Endodermal cell (in vitro differentiated cells): ENCODE measurements around the gene MRPL19. TPM values are rescaled to one million over a fixed set of nuclear protein-coding genes. Genes with fewer than 3 reads are reported as not detected.

Experiments used
- DNase-seq: peaks from one replicate; pipeline ENCODE4 v3.0.0-alpha.2; 2017
- H3K27ac ChIP-seq: 2 replicates; pipeline ENCODE4 v1.5.1; 2013; ENCODE audit warnings: mild to moderate bottlenecking, low read depth, low read length, moderate library complexity
- H3K27me3 ChIP-seq: 2 replicates; pipeline ENCODE4 v1.6.1; 2013; ENCODE audit warnings: mild to moderate bottlenecking, low read length, moderate library complexity; ENCODE audit not compliant: insufficient read depth, control insufficient read depth, poor library complexity, severe bottlenecking
- H3K36me3 ChIP-seq: 2 replicates; pipeline ENCODE4 v1.7.0; 2013; ENCODE audit warnings: mild to moderate bottlenecking, low read length, moderate library complexity; ENCODE audit not compliant: control insufficient read depth, insufficient read depth
- H3K4me1 ChIP-seq: one replicate; pipeline ENCODE4 v1.7.0; 2013; ENCODE audit warnings: low read length; ENCODE audit not compliant: control insufficient read depth, insufficient read depth
- H3K4me3 ChIP-seq: 2 replicates; pipeline ENCODE4 v1.5.1; 2013; ENCODE audit warnings: mild to moderate bottlenecking, low read length, moderate library complexity
- H3K9ac ChIP-seq: 2 replicates; pipeline ENCODE4 v1.6.1; 2013; ENCODE audit warnings: mild to moderate bottlenecking, low read length, moderate library complexity; ENCODE audit not compliant: poor library complexity, severe bottlenecking; ENCODE audit errors: extremely low read depth
- H3K9me3 ChIP-seq: 2 replicates; pipeline ENCODE4 v1.6.1; 2013; ENCODE audit warnings: mild to moderate bottlenecking, low read length, moderate library complexity; ENCODE audit not compliant: control insufficient read depth
- H3K27ac Mint-ChIP-seq: 2 replicates; pipeline ENCODE4 v1.8.0; 2020; ENCODE audit warnings: mixed read lengths
- H3K27me3 Mint-ChIP-seq: 2 replicates; pipeline ENCODE4 v1.8.0; 2021; ENCODE audit warnings: mild to moderate bottlenecking, mixed read lengths; ENCODE audit not compliant: insufficient read depth
- H3K36me3 Mint-ChIP-seq: 2 replicates; pipeline ENCODE4 v1.8.0; 2020; ENCODE audit warnings: low read depth, mixed read lengths
- H3K4me1 Mint-ChIP-seq: 2 replicates; pipeline ENCODE4 v1.8.0; 2020; ENCODE audit warnings: mixed read lengths
- H3K4me3 Mint-ChIP-seq: 2 replicates; pipeline ENCODE4 v1.8.0; 2020; ENCODE audit warnings: mild to moderate bottlenecking, moderate library complexity, mixed read lengths
- H3K9me3 Mint-ChIP-seq: 2 replicates; pipeline ENCODE4 v1.8.0; 2020; ENCODE audit warnings: mild to moderate bottlenecking, mixed read lengths
- CTCF ChIP-seq: fragments of 200-600 bp; sonication (generic); conservative IDR thresholded peaks from 2 replicates; pipeline ENCODE4 v1.5.0; 2021; ENCODE audit warnings: antibody characterized with exemption, mild to moderate bottlenecking
- WGBS, 2 experiments: methylation state at CpG; one replicate each; pipeline versions ENCODE4 v1.1.5 to v1.1.7; 2013; ENCODE audit warnings: missing lambda C conversion rate in 2 of 2, mixed read lengths in 1 of 2; ENCODE audit not compliant: insufficient coverage in 1 of 2, insufficient read length in 1 of 2; 5-methylcytosine and 5-hydroxymethylcytosine counted together
- total RNA-seq, 2 donors: library from RNA; stranded (reverse); fragmentation: NEBNext Ultra II Directional in 1 of 2; extraction: Animal tissue kit (Norgen Biotek cat#: 25700) in 1 of 2; gene quantifications; 2 replicates in 1 of 2; 3 replicates in 1 of 2; pipeline ENCODE4 v1.2.1, GENCODE V29; 2021

MRPL19 gene
- total RNA-seq, 2 donors from 2014 or later, result 63.7 to 77.6 TPM

GRCh38 chr2:75622929-75623328 is 23.7 kb upstream of the MRPL19 start:
- H3K4me1 Mint-ChIP-seq, result no peaks in the 10 kb centered on the region
- no peaks in the 10 kb centered on the region for H3K36me3 Mint-ChIP-seq
- no peaks in the 10 kb centered on the region for H3K9me3 ChIP-seq
- no peak overlapping the region for H3K27ac Mint-ChIP-seq
- no peak overlapping the region for H3K27ac ChIP-seq
- 86 to 95% methylated on average over 3 of the region's 3 CpGs for WGBS, 2 experiments
- peaks cover 8% of the 10 kb centered on the region for H3K27me3 Mint-ChIP-seq
- peak; percentile 20 for DNase-seq
- H3K4me3 Mint-ChIP-seq, result no peak overlapping the region
- H3K36me3 ChIP-seq, result no peaks in the 10 kb centered on the region
- no peak overlapping the region for H3K4me3 ChIP-seq
- H3K27me3 ChIP-seq, result no peaks in the 10 kb centered on the region
- H3K9ac ChIP-seq, result no peak overlapping the region
- no peaks in the 10 kb centered on the region for H3K4me1 ChIP-seq
- no peak for TF ChIP-seq CTCF
- no peaks in the 10 kb centered on the region for H3K9me3 Mint-ChIP-seq

GRCh38 chr2:75627902-75628504 is 18.6 kb upstream of the MRPL19 start:
- no peak overlapping the region for H3K27ac Mint-ChIP-seq
- no peaks in the 10 kb centered on the region for H3K36me3 ChIP-seq
- H3K4me1 Mint-ChIP-seq, result peaks cover 8% of the 10 kb centered on the region
- no peak overlapping the region for H3K4me3 ChIP-seq
- H3K4me1 ChIP-seq, result peaks cover 4% of the 10 kb centered on the region
- peak; percentile 97 for TF ChIP-seq CTCF
- peak; percentile 94 for DNase-seq
- peaks cover 2% of the 10 kb centered on the region for H3K27me3 Mint-ChIP-seq
- H3K9me3 Mint-ChIP-seq, result no peaks in the 10 kb centered on the region
- no peaks in the 10 kb centered on the region for H3K9me3 ChIP-seq
- no peaks in the 10 kb centered on the region for H3K27me3 ChIP-seq
- WGBS, 2 experiments, result 0 to 10% methylated on average over 1 to 4 of the region's 4 CpGs
- H3K4me3 Mint-ChIP-seq, result no peak overlapping the region
- H3K36me3 Mint-ChIP-seq, result no peaks in the 10 kb centered on the region
- no peak overlapping the region for H3K9ac ChIP-seq
- no peak overlapping the region for H3K27ac ChIP-seq

- Histone ChIP-seq H3K27me3 (no peaks in the 10 kb centered on the region), H3K4me3 (no peak overlapping the region), H3K9me3 (no peaks in the 10 kb centered on the region), H3K36me3 (no peaks in the 10 kb centered on the region), H3K4me1 (peaks cover 4% of the 10 kb centered on the region), H3K9ac (no peak overlapping the region), H3K27ac (no peak overlapping the region)
- TF ChIP-seq CTCF, result no peak
- H3K36me3 Mint-ChIP-seq, result no peaks in the 10 kb centered on the region
- DNase-seq, result no peak
- no peaks in the 10 kb centered on the region for H3K9me3 Mint-ChIP-seq
- peaks cover 8% of the 10 kb centered on the region for H3K4me1 Mint-ChIP-seq
- no peak overlapping the region for H3K4me3 Mint-ChIP-seq
- WGBS, 2 experiments, result 68 to 88% methylated on average over 3 to 5 of the region's 5 CpGs
- no peaks in the 10 kb centered on the region for H3K27me3 Mint-ChIP-seq
- H3K27ac Mint-ChIP-seq, result peak overlapping the region; percentile 15
These were observed 14.4 kb upstream of the MRPL19 start for GRCh38 chr2:75632091-75632701.
